ENCODE data around the gene IL4I1.

DNA sequence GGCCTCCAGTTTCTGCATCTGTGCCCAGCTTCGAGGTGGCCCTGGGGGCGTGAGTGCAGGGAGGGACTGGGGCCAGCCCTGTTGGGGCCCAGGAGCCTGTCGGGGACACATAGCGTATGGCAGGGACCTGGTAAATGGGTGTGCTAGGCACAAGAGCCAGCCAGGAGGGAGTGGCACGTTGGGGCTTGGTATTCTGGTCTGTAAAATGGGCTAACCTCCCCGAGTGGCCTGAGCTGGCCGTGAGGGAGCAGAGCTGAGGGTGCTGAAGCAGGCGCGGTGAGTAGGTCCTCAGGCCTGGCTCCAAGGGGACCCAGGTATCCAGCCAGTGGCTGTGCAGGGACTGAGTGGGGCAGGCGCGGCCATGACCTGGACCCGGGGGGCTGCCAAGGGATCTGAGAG lies 41.4 kb downstream of the IL4I1 start:
- TF ChIP-seq CTCF (IDR thresholded peaks at IDR 0.05) (no peak), POLR2AphosphoS5 (IDR thresholded peaks at IDR 0.05; ENCODE audit: low read depth, low read length) (no peak), SIN3A (IDR thresholded peaks at IDR 0.05; ENCODE audit: borderline replicate concordance, insufficient read depth, low read depth, low read length) (no peak), TCF7L2 (IDR thresholded peaks at IDR 0.05; ENCODE audit: low read depth, low read length) (no peak)
- TF ChIP-seq, protein P1, sequence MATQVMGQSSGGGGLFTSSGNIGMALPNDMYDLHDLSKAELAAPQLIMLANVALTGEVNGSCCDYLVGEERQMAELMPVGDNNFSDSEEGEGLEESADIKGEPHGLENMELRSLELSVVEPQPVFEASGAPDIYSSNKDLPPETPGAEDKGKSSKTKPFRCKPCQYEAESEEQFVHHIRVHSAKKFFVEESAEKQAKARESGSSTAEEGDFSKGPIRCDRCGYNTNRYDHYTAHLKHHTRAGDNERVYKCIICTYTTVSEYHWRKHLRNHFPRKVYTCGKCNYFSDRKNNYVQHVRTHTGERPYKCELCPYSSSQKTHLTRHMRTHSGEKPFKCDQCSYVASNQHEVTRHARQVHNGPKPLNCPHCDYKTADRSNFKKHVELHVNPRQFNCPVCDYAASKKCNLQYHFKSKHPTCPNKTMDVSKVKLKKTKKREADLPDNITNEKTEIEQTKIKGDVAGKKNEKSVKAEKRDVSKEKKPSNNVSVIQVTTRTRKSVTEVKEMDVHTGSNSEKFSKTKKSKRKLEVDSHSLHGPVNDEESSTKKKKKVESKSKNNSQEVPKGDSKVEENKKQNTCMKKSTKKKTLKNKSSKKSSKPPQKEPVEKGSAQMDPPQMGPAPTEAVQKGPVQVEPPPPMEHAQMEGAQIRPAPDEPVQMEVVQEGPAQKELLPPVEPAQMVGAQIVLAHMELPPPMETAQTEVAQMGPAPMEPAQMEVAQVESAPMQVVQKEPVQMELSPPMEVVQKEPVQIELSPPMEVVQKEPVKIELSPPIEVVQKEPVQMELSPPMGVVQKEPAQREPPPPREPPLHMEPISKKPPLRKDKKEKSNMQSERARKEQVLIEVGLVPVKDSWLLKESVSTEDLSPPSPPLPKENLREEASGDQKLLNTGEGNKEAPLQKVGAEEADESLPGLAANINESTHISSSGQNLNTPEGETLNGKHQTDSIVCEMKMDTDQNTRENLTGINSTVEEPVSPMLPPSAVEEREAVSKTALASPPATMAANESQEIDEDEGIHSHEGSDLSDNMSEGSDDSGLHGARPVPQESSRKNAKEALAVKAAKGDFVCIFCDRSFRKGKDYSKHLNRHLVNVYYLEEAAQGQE (IDR thresholded peaks at IDR 0.05; ENCODE audit: insufficient read depth in 1 of 2, low read depth in 2 of 2, low read length in 1 of 2): no peak

All from Panc1 (cell line).